ENCODE results near the gene RXFP1.

RXFP1 gene

GRCh38 chr4:158671915-158672806 is 150.5 kb downstream of the RXFP1 start, which contains the start of gene ETFDH:
ETFDH (plus strand) TSS chr4:158672296; CDS start chr4:158672457, 161 bp downstream.
- peak; percentile 96 for DNase-seq (ENCODE audit: low read depth in 2 of 2)

- no peak for DNase-seq (ENCODE audit: low read depth in 2 of 2)
Measured at GRCh38 chr4:158673633-158674032, 152.0 kb downstream of the RXFP1 start.

- DNase-seq (ENCODE audit: low read depth in 2 of 2): no peak
Measured at GRCh38 chr4:158676076-158676475, 154.4 kb downstream of the RXFP1 start.

- DNase-seq (ENCODE audit: low read depth in 2 of 2): no peak
Measured at GRCh38 chr4:158678767-158679166, 157.1 kb downstream of the RXFP1 start.

DNA sequence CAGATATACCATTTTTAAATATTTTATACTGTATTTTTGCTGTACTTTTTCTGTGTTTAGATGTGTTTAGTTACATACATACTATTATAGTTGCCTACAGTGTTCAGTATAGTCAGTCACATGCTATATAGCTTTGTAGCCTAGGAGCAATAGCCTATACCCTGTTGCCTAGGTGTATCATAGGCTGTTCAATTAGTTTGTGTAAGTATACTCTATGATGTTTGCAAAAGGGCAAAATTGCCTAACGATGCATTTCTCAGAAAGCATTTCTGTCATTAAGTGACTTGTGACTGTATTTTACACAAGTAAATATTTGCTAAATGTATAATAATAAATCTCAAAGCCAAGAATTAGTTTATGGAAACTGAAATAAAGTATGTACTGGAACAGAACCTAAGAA is 159.9 kb downstream of the RXFP1 start:
- DNase-seq (ENCODE audit: low read depth in 2 of 2): no peak

- no peak for DNase-seq (ENCODE audit: low read depth in 2 of 2)
Measured at GRCh38 chr4:158682066-158682465, 160.4 kb downstream of the RXFP1 start.

DNA sequence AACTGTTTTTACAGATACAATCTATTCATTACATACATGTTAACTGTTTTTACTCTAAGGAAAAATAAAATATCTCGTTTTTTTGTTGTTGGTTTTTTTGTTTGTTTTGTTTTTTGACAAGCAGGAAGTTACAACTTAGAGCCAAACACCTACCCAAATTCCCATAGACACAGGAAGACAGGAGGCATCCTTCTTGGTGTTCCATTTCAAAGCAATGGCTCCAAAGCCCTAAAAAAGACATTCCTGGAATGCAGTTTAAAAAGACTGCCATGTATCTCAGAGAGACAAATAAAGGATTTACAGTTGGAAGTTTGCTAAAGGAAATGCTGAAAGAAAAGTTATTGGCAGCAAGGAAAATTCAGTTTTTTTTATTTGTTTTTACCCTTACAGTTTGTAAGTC is 167.1 kb downstream of the RXFP1 start:
- DNase-seq (ENCODE audit: low read depth in 2 of 2): no peak

Measured in stimulated activated CD8-positive, alpha-beta memory T cell treated with anti-CD3 and anti-CD28 coated beads, Interleukin-2, amount 100 ng/mL, for 1 hour (primary cell).